ES-I3 (cell line): ENCODE data around the gene F2RL1.
A peak's percentile ranks its signal among the peaks of the same experiment; 100 is the strongest.
"Not testable (repeated sequence)": the region's sequence is repeated elsewhere in the genome, so short reads cannot be mapped to it uniquely, and the experiment has no call there.

ENCODE experiments used
- H3K36me3 ChIP-seq: 2 replicates; pipeline ENCODE4 v1.6.1; 2013; ENCODE audit warnings: mild to moderate bottlenecking, low read length, control low read depth, moderate library complexity; ENCODE audit not compliant: insufficient read depth
- H3K4me1 ChIP-seq: 2 replicates; pipeline ENCODE4 v1.6.1; 2013; ENCODE audit warnings: mild to moderate bottlenecking, control low read depth, low read length; ENCODE audit not compliant: insufficient read depth
- H3K9ac ChIP-seq: 2 replicates; pipeline ENCODE4 v1.6.1; 2013; ENCODE audit warnings: low read depth, mild to moderate bottlenecking, low read length, moderate library complexity
- H3K9me3 ChIP-seq: 2 replicates; pipeline ENCODE4 v1.6.1; 2013; ENCODE audit warnings: mild to moderate bottlenecking, low read length, moderate library complexity; ENCODE audit not compliant: control insufficient read depth, insufficient read depth

Gene F2RL1

GRCh38 chr5:76791461-76791860, 27.4 kb upstream of the F2RL1 start:
- no peak overlapping the region for H3K9ac ChIP-seq
- peaks cover 23% of the 10 kb centered on the region; the same call in 1 of the 2 replicates for H3K4me1 ChIP-seq
- no peaks in the 10 kb centered on the region for H3K36me3 ChIP-seq
- no peaks in the 10 kb centered on the region for H3K9me3 ChIP-seq

GRCh38 chr5:76794871-76795270, 24.0 kb upstream of the F2RL1 start:
- no peaks in the 10 kb centered on the region for H3K36me3 ChIP-seq
- no peaks in the 10 kb centered on the region for H3K9me3 ChIP-seq
- H3K4me1 ChIP-seq, result peaks cover 17% of the 10 kb centered on the region; the same call in 1 of the 2 replicates
- H3K9ac ChIP-seq, result no peak overlapping the region

DNA sequence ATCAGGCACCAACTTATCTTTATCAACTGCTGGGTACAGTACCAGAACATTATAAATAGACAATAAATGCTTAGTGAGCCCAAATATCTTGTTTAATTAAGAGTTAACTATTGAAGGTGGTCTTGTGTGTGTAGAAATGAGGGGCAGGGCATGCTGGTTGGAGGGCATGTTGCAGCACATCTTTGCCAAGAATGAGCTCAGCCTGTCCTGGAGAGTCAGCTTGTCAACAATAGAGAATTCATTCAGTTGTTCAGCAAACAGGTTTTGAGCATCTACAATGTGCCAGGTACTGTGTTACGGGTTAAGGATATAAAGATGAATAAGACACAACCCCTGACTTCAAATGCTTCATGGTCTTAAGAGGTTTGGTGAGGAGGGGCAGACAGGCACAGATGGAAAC, 19.2 kb upstream of the F2RL1 start:
- no peaks in the 10 kb centered on the region for H3K4me1 ChIP-seq
- H3K36me3 ChIP-seq, result no peaks in the 10 kb centered on the region
- no peak overlapping the region; the same call in 1 of the 2 replicates for H3K9ac ChIP-seq
- H3K9me3 ChIP-seq, result no peaks in the 10 kb centered on the region

DNA sequence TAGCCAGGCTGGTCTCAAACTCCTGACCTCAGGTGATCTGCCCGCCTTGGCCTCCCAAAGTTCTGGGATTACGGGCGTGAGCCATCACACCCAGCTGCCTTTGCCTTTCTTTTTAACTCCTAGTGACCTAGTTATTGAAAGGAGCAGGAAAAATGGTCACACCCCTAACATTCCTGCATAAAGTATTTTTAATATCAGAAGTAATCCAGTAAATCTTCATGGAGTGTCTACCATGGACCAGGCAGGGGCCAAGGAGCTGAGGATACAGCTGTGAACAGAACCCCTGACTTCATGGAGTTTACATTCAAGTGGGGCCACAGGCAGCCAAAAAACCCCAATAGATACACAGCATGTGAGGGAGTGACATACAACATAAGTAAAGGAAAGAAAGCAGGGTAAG, 18.3 kb upstream of the F2RL1 start:
- Histone ChIP-seq H3K9ac (no peak overlapping the region), H3K4me1 (peaks cover 2% of the 10 kb centered on the region; the same call in 1 of the 2 replicates), H3K36me3 (no peaks in the 10 kb centered on the region), H3K9me3 (no peaks in the 10 kb centered on the region)

DNA sequence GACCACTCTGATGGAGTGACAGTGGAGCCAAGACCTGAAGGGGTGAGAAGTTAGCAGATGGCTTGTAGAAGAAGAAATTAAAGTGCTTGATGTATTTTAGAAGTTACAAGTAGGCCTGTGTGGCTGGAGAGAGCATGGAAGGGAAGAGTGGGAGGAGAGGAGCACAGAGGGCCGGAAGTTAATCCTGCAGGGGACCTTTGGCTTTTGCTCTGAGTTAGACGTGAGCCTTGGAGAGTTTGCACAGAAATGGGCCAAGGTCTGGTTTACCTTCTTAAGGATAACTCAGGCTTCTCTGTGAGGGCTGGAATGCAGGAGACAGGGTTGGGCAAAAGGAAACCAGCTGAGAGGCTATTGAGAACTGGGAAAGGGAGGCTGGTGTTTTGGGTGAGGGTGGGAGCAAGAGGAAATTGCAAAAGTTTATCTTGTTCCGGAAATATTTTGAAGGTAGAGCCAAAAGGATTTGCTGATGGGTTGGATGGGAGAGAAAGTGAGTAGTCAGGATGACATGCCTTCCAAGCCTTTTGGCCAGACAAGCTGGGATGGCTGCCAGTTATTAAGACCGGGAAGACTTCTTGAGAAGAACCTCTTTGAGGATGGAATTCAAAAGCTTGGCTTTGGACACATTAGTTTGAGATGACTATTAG, 17.5 kb upstream of the F2RL1 start:
- H3K4me1 ChIP-seq, result peaks cover 5% of the 10 kb centered on the region; the same call in 1 of the 2 replicates
- H3K9me3 ChIP-seq, result no peaks in the 10 kb centered on the region
- H3K36me3 ChIP-seq, result no peaks in the 10 kb centered on the region
- H3K9ac ChIP-seq, result no peak overlapping the region

- no peaks in the 10 kb centered on the region for H3K9me3 ChIP-seq
- H3K9ac ChIP-seq, result no peak overlapping the region
- peaks cover 5% of the 10 kb centered on the region; the same call in 1 of the 2 replicates for H3K4me1 ChIP-seq
- no peaks in the 10 kb centered on the region for H3K36me3 ChIP-seq
Observed at GRCh38 chr5:76801803-76802195, 17.0 kb upstream of the F2RL1 start.

GRCh38 chr5:76804266-76804665, 14.6 kb upstream of the F2RL1 start:
- no peaks in the 10 kb centered on the region for H3K9me3 ChIP-seq
- H3K4me1 ChIP-seq, result peaks cover 12% of the 10 kb centered on the region; the same call in 1 of the 2 replicates
- H3K9ac ChIP-seq, result no peak overlapping the region
- H3K36me3 ChIP-seq, result no peaks in the 10 kb centered on the region

GRCh38 chr5:76805821-76806505, 12.9 kb upstream of the F2RL1 start:
- Histone ChIP-seq H3K9ac (peak overlapping the region; percentile 48), H3K36me3 (no peaks in the 10 kb centered on the region), H3K4me1 (peaks cover 14% of the 10 kb centered on the region; the same call in 1 of the 2 replicates), H3K9me3 (no peaks in the 10 kb centered on the region)

- H3K36me3 ChIP-seq, result no peaks in the 10 kb centered on the region
- peaks cover 14% of the 10 kb centered on the region; the same call in 1 of the 2 replicates for H3K4me1 ChIP-seq
- peak overlapping the region; percentile 31 for H3K9ac ChIP-seq
- no peaks in the 10 kb centered on the region for H3K9me3 ChIP-seq
Observed at GRCh38 chr5:76807296-76807695, 11.5 kb upstream of the F2RL1 start.

DNA sequence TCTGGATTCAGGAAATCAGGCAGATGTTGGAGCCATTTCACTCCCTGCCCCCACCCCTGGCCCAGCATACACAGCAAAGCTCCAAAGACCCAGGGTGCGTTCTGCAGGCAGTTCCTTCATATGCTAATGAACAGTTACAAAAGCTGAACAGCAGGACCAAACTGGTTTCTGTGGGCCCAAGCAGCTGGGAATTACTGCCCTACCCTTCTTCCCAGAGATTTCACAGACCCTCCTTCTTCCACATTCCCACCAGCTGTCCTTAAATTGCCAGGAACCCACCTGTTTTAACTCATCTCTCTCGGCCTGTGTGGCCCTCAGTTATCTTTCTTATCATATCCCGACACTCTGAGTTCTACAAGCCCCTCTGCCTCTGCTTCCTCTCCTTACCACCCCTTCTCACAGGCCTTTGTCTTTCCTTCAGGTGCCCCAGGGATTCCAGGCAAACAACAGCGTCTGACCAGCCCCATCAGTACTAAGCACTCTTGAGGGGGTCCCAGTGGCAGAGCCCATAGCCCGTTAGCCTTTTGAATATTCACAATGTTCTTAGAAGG, 10.6 kb upstream of the F2RL1 start:
- Histone ChIP-seq H3K36me3 (no peaks in the 10 kb centered on the region), H3K9me3 (no peaks in the 10 kb centered on the region), H3K9ac (peak overlapping the region; percentile 6; the same call in 1 of the 2 replicates), H3K4me1 (peaks cover 14% of the 10 kb centered on the region; the same call in 1 of the 2 replicates)

DNA sequence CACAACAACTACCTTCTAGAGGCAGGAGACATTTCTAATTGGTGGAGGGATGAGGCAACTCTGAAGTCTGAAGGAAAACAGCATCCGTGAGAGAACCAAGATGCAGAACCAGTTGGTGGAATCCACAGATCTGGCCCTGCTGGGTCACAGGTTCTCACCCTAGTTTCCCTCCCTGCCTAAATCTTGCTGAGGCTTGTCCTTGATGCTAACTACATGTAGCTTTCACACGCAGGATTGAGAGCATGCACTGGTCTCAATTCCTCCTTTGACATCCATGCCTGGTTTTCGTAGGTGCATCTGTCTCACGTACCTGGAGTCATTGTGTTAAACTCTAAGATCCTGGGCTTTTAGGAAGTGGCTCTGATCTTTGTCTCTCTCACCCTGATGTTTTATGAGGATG, 9.7 kb upstream of the F2RL1 start:
- Histone ChIP-seq H3K36me3 (no peaks in the 10 kb centered on the region), H3K9ac (no peak overlapping the region), H3K9me3 (no peaks in the 10 kb centered on the region), H3K4me1 (peaks cover 14% of the 10 kb centered on the region; the same call in 1 of the 2 replicates)

- Histone ChIP-seq H3K9ac (no peak overlapping the region), H3K36me3 (no peaks in the 10 kb centered on the region), H3K4me1 (peaks cover 14% of the 10 kb centered on the region; the same call in 1 of the 2 replicates), H3K9me3 (no peaks in the 10 kb centered on the region)
Observed at GRCh38 chr5:76810236-76810635, 8.6 kb upstream of the F2RL1 start.

DNA sequence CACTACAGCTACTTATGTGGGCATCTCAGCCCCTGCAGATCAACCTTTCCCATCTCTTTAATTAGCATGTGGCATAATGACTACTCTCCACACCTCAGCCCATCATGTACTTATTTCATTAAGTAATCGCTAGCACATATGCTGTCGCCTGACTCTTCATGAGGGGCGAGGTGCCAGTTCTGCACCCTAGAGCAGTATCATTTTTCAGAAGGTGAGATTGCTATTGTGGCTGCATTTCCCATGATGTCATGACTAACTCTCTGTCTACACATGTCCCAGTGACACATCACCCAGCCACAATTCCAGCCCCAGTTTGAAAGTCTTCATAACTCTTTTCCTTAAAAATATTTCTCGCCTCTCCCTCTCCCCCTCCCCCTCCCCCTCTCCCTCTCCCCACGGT, 7.6 kb upstream of the F2RL1 start:
- Histone ChIP-seq H3K36me3 (no peaks in the 10 kb centered on the region), H3K9ac (no peak overlapping the region), H3K9me3 (no peaks in the 10 kb centered on the region), H3K4me1 (peaks cover 9% of the 10 kb centered on the region; the same call in 1 of the 2 replicates)

DNA sequence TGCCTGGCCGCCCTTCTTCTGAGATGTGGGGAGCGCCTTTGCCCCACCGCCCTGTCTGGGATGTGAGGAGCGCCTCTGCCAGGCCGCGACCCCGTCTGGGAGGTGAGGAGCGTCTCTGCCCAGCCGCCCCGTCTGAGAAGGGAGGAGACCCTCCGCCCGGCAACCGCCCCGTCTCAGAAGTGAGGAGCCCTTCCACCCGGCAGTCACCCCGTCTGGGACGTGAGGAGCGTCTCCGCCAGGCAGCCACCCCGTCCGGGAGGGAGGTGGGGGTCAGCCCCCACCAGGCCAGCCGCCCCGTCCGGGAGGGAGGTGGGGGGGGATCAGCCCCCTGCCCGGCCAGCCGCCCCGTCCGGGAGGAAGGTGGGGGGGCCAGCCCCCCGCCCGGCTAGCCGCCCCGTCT, 6.6 kb upstream of the F2RL1 start:
- H3K36me3 ChIP-seq, H3K4me1 ChIP-seq, H3K9ac ChIP-seq, H3K9me3 ChIP-seq: not testable (repeated sequence)
